Ascending aorta (tissue), 2 donors: Measurements from ENCODE around the gene PPP3R1. TPM values are rescaled to one million over a fixed set of nuclear protein-coding genes. Genes with fewer than 3 reads are reported as not detected.

Experiments
- DNase-seq, 2 donors: peaks; one replicate each; pipeline ENCODE4 v3.0.0-alpha.2; 2019; ENCODE audit warnings: low spot score in 2 of 2
- H3K27ac ChIP-seq, 2 donors: fragments of 200-600 bp; sonication (generic); one replicate each; pipeline ENCODE4 v1.5.1; 2016 to 2017; ENCODE audit warnings: mild to moderate bottlenecking in 1 of 2
- H3K27me3 ChIP-seq: fragments of 200-600 bp; sonication (generic); one replicate; pipeline ENCODE4 v1.5.1; 2017
- H3K36me3 ChIP-seq, 2 donors: fragments of 200-600 bp; sonication (generic); one replicate each; pipeline ENCODE4 v1.5.1; 2016
- H3K4me1 ChIP-seq, 2 donors: fragments of 200-600 bp; sonication (generic); one replicate each; pipeline ENCODE4 v1.5.1; 2016 to 2017; ENCODE audit warnings: mild to moderate bottlenecking in 1 of 2
- H3K4me3 ChIP-seq, 2 donors: fragments of 200-600 bp; sonication (generic); one replicate each; pipeline ENCODE4 v1.5.1; 2016 to 2017; ENCODE audit warnings: mild to moderate bottlenecking in 1 of 2
- H3K9me3 ChIP-seq, 2 donors: fragments of 200-600 bp; sonication (generic); one replicate each; pipeline ENCODE4 v1.5.1; 2016
- CTCF ChIP-seq, 3 experiments: fragments of 200-600 bp in 2 of 3; fragments of 450-650 bp in 1 of 3; sonication (generic) in 2 of 3; IDR thresholded peaks; one replicate each; pipeline ENCODE4 v1.5.1; 2016 to 2019; ENCODE audit warnings: antibody characterized with exemption in 3 of 3, mild to moderate bottlenecking in 1 of 3, moderate library complexity in 1 of 3
- intact Hi-C: fragments of 100-400 bp; cut with DNase I; formaldehyde crosslinking; loops from one replicate; pipeline ENCODE4 v1.15.1; 2023
- total RNA-seq: library from RNA; depleted of rRNA; stranded (reverse); fragments of >200 nt; gene quantifications from one replicate; pipeline ENCODE4 v1.1.0, GENCODE V29; 2016

PPP3R1 gene
- total RNA-seq, 1 donor from 2014 or later: 16.8 TPM

- H3K27me3 ChIP-seq: no peaks in the 10 kb centered on the region
- H3K36me3 ChIP-seq: no peaks in the 10 kb centered on the region
- TF ChIP-seq CTCF (IDR thresholded peaks at IDR 0.05): no peak
- no peak overlapping the region for H3K4me3 ChIP-seq
- no peak for DNase-seq
- no peaks in the 10 kb centered on the region for H3K9me3 ChIP-seq
- no peak overlapping the region for H3K27ac ChIP-seq
- peaks cover 0 to 10% of the 10 kb centered on the region in 2 donors for H3K4me1 ChIP-seq
- intact Hi-C loops: no loop called here
These were observed 99.5 kb downstream of the PPP3R1 start for GRCh38 chr2:68152681-68153347.

GRCh38 chr2:68151037-68151436 is 101.3 kb downstream of the PPP3R1 start:
- H3K27me3 ChIP-seq: no peaks in the 10 kb centered on the region
- H3K4me3 ChIP-seq: no peak overlapping the region
- H3K9me3 ChIP-seq: no peaks in the 10 kb centered on the region
- H3K4me1 ChIP-seq: peaks cover 0 to 5% of the 10 kb centered on the region in 2 donors
- TF ChIP-seq CTCF (IDR thresholded peaks at IDR 0.05): no peak
- intact Hi-C loops: no loop called here
- no peak overlapping the region for H3K27ac ChIP-seq
- H3K36me3 ChIP-seq: no peaks in the 10 kb centered on the region
- no peak for DNase-seq

- H3K9me3 ChIP-seq: no peaks in the 10 kb centered on the region
- no peak for DNase-seq
- intact Hi-C loops: no loop called here
- no peaks in the 10 kb centered on the region for H3K4me1 ChIP-seq
- no peak overlapping the region for H3K4me3 ChIP-seq
- H3K36me3 ChIP-seq: peaks cover 3 to 13% of the 10 kb centered on the region in 2 donors
- H3K27me3 ChIP-seq: no peaks in the 10 kb centered on the region
- no peak for TF ChIP-seq CTCF (IDR thresholded peaks at IDR 0.05)
- no peak overlapping the region for H3K27ac ChIP-seq
These were observed 110.5 kb downstream of the PPP3R1 start for GRCh38 chr2:68141875-68142274.

- Histone ChIP-seq H3K27me3 (no peaks in the 10 kb centered on the region), H3K4me1 (no peaks in the 10 kb centered on the region), H3K27ac (no peak overlapping the region), H3K36me3 (peaks cover 22 to 43% of the 10 kb centered on the region in 2 donors), H3K9me3 (no peaks in the 10 kb centered on the region), H3K4me3 (no peak overlapping the region)
- no peak for DNase-seq
- intact Hi-C loops: no loop called here
- TF ChIP-seq CTCF (IDR thresholded peaks at IDR 0.05): no peak
These were observed 116.6 kb downstream of the PPP3R1 start for GRCh38 chr2:68135448-68136320.

GRCh38 chr2:68134554-68134953 is 117.8 kb downstream of the PPP3R1 start:
- DNase-seq: no peak
- Histone ChIP-seq H3K36me3 (peaks cover 22 to 43% of the 10 kb centered on the region in 2 donors), H3K4me3 (no peak overlapping the region), H3K27ac (no peak overlapping the region), H3K4me1 (no peaks in the 10 kb centered on the region), H3K27me3 (no peaks in the 10 kb centered on the region), H3K9me3 (no peaks in the 10 kb centered on the region)
- intact Hi-C loops: no loop called here
- TF ChIP-seq CTCF (IDR thresholded peaks at IDR 0.05): no peak
